Hepatocyte (in vitro differentiated cells): Measurements from ENCODE around the gene SDR42E2.

Source experiments
- EZH2 ChIP-seq: fragments of 200-600 bp; sonication (generic); IDR thresholded peaks from 2 replicates; pipeline ENCODE4 v1.6.1; 2016; ENCODE audit warnings: antibody characterized with exemption, mild to moderate bottlenecking, borderline replicate concordance
- EZH2phosphoT487 ChIP-seq: fragments of 200-600 bp; sonication (generic); IDR thresholded peaks from one replicate; pipeline ENCODE4 v1.6.1; 2018; ENCODE audit warnings: antibody characterized with exemption, mild to moderate bottlenecking, low read depth, moderate library complexity; ENCODE audit not compliant: unreplicated experiment, severe bottlenecking
- TF ChIP-seq, protein P1 (sequence below): fragments of 200-600 bp; sonication (generic); IDR thresholded peaks from 2 replicates; pipeline ENCODE4 v1.5.1; 2016; ENCODE audit warnings: antibody characterized with exemption, mild to moderate bottlenecking; ENCODE audit not compliant: poor library complexity

GRCh38 chr16:22219389-22220068 lies 57.2 kb downstream of the SDR42E2 start:
- TF ChIP-seq, protein P1, sequence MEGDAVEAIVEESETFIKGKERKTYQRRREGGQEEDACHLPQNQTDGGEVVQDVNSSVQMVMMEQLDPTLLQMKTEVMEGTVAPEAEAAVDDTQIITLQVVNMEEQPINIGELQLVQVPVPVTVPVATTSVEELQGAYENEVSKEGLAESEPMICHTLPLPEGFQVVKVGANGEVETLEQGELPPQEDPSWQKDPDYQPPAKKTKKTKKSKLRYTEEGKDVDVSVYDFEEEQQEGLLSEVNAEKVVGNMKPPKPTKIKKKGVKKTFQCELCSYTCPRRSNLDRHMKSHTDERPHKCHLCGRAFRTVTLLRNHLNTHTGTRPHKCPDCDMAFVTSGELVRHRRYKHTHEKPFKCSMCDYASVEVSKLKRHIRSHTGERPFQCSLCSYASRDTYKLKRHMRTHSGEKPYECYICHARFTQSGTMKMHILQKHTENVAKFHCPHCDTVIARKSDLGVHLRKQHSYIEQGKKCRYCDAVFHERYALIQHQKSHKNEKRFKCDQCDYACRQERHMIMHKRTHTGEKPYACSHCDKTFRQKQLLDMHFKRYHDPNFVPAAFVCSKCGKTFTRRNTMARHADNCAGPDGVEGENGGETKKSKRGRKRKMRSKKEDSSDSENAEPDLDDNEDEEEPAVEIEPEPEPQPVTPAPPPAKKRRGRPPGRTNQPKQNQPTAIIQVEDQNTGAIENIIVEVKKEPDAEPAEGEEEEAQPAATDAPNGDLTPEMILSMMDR: no peak
- TF ChIP-seq EZH2phosphoT487 (no peak), EZH2 (no peak)
